Skeletal muscle satellite cell (primary cell): Measurements from ENCODE around the gene COMMD4.
"Not testable (repeated sequence)": the region's sequence is repeated elsewhere in the genome, so short reads cannot be mapped to it uniquely, and the experiment has no call there.

Experiments used
- H3K27me3 ChIP-seq: 2 replicates; pipeline ENCODE4 v1.7.0; 2013; ENCODE audit warnings: low read length; ENCODE audit not compliant: control insufficient read depth, insufficient read depth
- H3K36me3 ChIP-seq: 2 replicates; pipeline ENCODE4 v1.7.0; 2013; ENCODE audit warnings: mild to moderate bottlenecking, control low read depth, low read length; ENCODE audit not compliant: insufficient read depth
- H3K4me1 ChIP-seq: 2 replicates; pipeline ENCODE4 v1.7.0; 2013; ENCODE audit warnings: low read length; ENCODE audit not compliant: control insufficient read depth, insufficient read depth
- H3K4me2 ChIP-seq: 2 replicates; pipeline ENCODE4 v1.7.0; 2013; ENCODE audit warnings: mild to moderate bottlenecking, low read length
- H3K4me3 ChIP-seq: 2 replicates; pipeline ENCODE4 v1.7.0; 2013; ENCODE audit warnings: low read length
- H3K9ac ChIP-seq: 2 replicates; pipeline ENCODE4 v1.7.0; 2013; ENCODE audit warnings: mild to moderate bottlenecking, low read depth, low read length, moderate library complexity
- H3K9me3 ChIP-seq: replicated peaks from 2 replicates; pipeline ENCODE4 v1.7.0; 2013; ENCODE audit warnings: mild to moderate bottlenecking, control low read depth, low read length

Gene COMMD4

GRCh38 chr15:75313116-75313845 is 22.6 kb upstream of the COMMD4 start:
- Histone ChIP-seq H3K4me2 (no peak overlapping the region), H3K36me3 (no peaks in the 10 kb centered on the region), H3K27me3 (peaks cover 28% of the 10 kb centered on the region), H3K9ac (no peak overlapping the region), H3K9me3 (no peaks in the 10 kb centered on the region), H3K4me3 (no peak overlapping the region), H3K4me1 (peaks cover 3% of the 10 kb centered on the region)

- H3K4me1 ChIP-seq = peaks cover 3% of the 10 kb centered on the region
- H3K27me3 ChIP-seq = peaks cover 26% of the 10 kb centered on the region
- no peaks in the 10 kb centered on the region for H3K9me3 ChIP-seq
- no peak overlapping the region for H3K4me3 ChIP-seq
- H3K36me3 ChIP-seq = no peaks in the 10 kb centered on the region
- no peak overlapping the region for H3K9ac ChIP-seq
- no peak overlapping the region for H3K4me2 ChIP-seq
These were observed 21.1 kb upstream of the COMMD4 start for GRCh38 chr15:75314552-75315290.

- H3K4me3 ChIP-seq, H3K9ac ChIP-seq, H3K4me1 ChIP-seq, H3K9me3 ChIP-seq, H3K36me3 ChIP-seq, H3K4me2 ChIP-seq: not testable (repeated sequence)
- H3K27me3 ChIP-seq = peaks cover 37% of the 10 kb centered on the region
These were observed 16.5 kb upstream of the COMMD4 start for GRCh38 chr15:75319231-75319897.

GRCh38 chr15:75321711-75322110 is 14.2 kb upstream of the COMMD4 start:
- Histone ChIP-seq H3K36me3 (no peaks in the 10 kb centered on the region), H3K9me3 (no peaks in the 10 kb centered on the region), H3K4me3 (no peak overlapping the region), H3K4me1 (no peaks in the 10 kb centered on the region), H3K9ac (no peak overlapping the region), H3K4me2 (no peak overlapping the region), H3K27me3 (peaks cover 30% of the 10 kb centered on the region)

- Histone ChIP-seq H3K4me2 (no peak overlapping the region), H3K9me3 (no peaks in the 10 kb centered on the region), H3K4me3 (no peak overlapping the region), H3K9ac (no peak overlapping the region), H3K36me3 (no peaks in the 10 kb centered on the region), H3K27me3 (peaks cover 25% of the 10 kb centered on the region), H3K4me1 (no peaks in the 10 kb centered on the region)
These were observed 9.9 kb upstream of the COMMD4 start for GRCh38 chr15:75325922-75326321.

- no peak overlapping the region for H3K4me2 ChIP-seq
- H3K9me3 ChIP-seq = no peaks in the 10 kb centered on the region
- H3K4me3 ChIP-seq = no peak overlapping the region
- H3K9ac ChIP-seq = no peak overlapping the region
- H3K27me3 ChIP-seq = peaks cover 16% of the 10 kb centered on the region
- H3K36me3 ChIP-seq = no peaks in the 10 kb centered on the region
- no peaks in the 10 kb centered on the region for H3K4me1 ChIP-seq
These were observed 8.9 kb upstream of the COMMD4 start for GRCh38 chr15:75327005-75327404.

GRCh38 chr15:75327491-75327890 is 8.4 kb upstream of the COMMD4 start:
- Histone ChIP-seq H3K4me2 (no peak overlapping the region), H3K9me3 (no peaks in the 10 kb centered on the region), H3K36me3 (no peaks in the 10 kb centered on the region), H3K9ac (no peak overlapping the region), H3K27me3 (peaks cover 12% of the 10 kb centered on the region), H3K4me1 (no peaks in the 10 kb centered on the region), H3K4me3 (no peak overlapping the region)

GRCh38 chr15:75328493-75329314 is 7.2 kb upstream of the COMMD4 start:
- H3K9me3 ChIP-seq = no peaks in the 10 kb centered on the region
- no peak overlapping the region for H3K9ac ChIP-seq
- H3K36me3 ChIP-seq = no peaks in the 10 kb centered on the region
- H3K27me3 ChIP-seq = peaks cover 6% of the 10 kb centered on the region
- H3K4me2 ChIP-seq = no peak overlapping the region
- H3K4me3 ChIP-seq = no peak overlapping the region
- H3K4me1 ChIP-seq = no peaks in the 10 kb centered on the region

- Histone ChIP-seq H3K27me3 (peaks cover 4% of the 10 kb centered on the region), H3K36me3 (no peaks in the 10 kb centered on the region), H3K4me2 (no peak overlapping the region), H3K9ac (no peak overlapping the region), H3K9me3 (no peaks in the 10 kb centered on the region), H3K4me3 (no peak overlapping the region), H3K4me1 (no peaks in the 10 kb centered on the region)
These were observed 6.3 kb upstream of the COMMD4 start for GRCh38 chr15:75329571-75329970.

GRCh38 chr15:75332093-75332492 is 3.8 kb upstream of the COMMD4 start:
- H3K36me3 ChIP-seq, H3K27me3 ChIP-seq, H3K4me3 ChIP-seq, H3K4me2 ChIP-seq, H3K9me3 ChIP-seq, H3K9ac ChIP-seq: not testable (repeated sequence)
- H3K4me1 ChIP-seq = peaks cover 12% of the 10 kb centered on the region
